Mammary epithelial cell (primary cell): Measurements from ENCODE around the gene CFAP210.

ENCODE experiments used
- CTCF ChIP-seq, 2 donors: IDR thresholded peaks in 1 of 2; conservative IDR thresholded peaks in 1 of 2; 2 replicates each; pipeline ENCODE4 v1.5.1; 2011 to 2012; ENCODE audit warnings: inconsistent platforms in 2 of 2, low read length in 2 of 2, mild to moderate bottlenecking in 2 of 2, control low read depth in 1 of 2, low read depth in 1 of 2; ENCODE audit not compliant: insufficient read depth in 1 of 2; ENCODE audit errors: extremely low read depth in 1 of 2
- EZH2 ChIP-seq: IDR thresholded peaks from 2 replicates; pipeline ENCODE4 v1.6.1; 2012; ENCODE audit warnings: low read length, inconsistent platforms, borderline replicate concordance

GRCh38 chr2:169670215-169670651 lies 24.0 kb downstream of the CFAP210 start:
- TF ChIP-seq CTCF (conservative IDR thresholded peaks at IDR 0.05 in 1 of 2, IDR thresholded peaks at IDR 0.05 in 1 of 2; ENCODE audit: extremely low read depth in 1 of 2, insufficient read depth in 1 of 2, low read depth in 1 of 2, low read length in 2 of 2) = no peak
- TF ChIP-seq EZH2 = no peak
